ENCODE results near the gene RAI1. TPM values are rescaled to one million over a fixed set of nuclear protein-coding genes. Genes with fewer than 3 reads are reported as not detected.

RAI1 gene
- total and polyA plus RNA-seq, 2 of the 13 experiments (the other 11 are each of a cell fraction or from before 2014, with no cell fraction given), result 3.4 to 5.2 TPM

DNA sequence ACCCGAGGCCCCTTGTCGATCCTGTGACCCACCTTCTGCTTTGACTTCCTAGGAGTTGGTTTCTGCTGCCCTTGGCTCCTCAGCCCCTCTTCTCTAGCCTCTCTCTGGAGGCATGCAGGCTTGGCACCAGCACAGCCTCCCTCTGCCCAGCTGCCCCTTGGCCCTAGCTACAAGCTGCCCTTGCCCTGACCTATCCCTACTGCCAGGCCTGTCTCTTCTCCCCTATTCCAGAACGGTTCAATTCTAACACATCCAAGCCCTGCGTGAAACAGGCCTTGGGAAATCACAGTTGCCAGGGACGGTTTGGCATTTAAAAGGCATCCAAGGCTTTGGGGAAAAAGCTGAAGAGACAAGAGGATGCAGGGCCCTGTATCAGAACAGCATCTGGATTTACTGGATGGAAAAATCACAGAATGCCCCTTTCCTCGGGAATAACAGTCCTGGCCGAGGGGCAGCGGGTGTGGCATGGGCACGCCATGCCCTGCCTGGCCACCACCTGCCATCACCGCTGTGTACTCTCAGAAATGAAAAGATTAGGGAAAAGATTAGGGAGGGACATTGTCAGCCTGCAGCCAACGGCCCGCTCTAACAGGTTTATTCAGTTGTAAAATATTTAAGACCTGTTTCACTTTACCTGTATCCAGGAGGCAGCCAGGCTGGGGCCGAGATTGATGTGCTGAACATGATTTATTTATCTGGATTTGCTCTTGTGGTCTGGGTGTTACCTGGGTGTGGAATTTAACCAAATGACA lies 15.8 kb downstream of the RAI1 start:
- no peak overlapping the region for H3K4me2 ChIP-seq (ENCODE audit: low read depth, low read length)
- no TSS peak for BruUV-seq (replicated peaks)
- no peaks in the 10 kb centered on the region; a peak in 1 of 5 replicates for H3K27me3 ChIP-seq (ENCODE audit: control insufficient read depth in 1 of 2, insufficient read depth in 2 of 2, low read length in 2 of 2)
- no peak overlapping the region for H3K4me3 ChIP-seq (replicated peaks in 1 of 3; ENCODE audit: insufficient read depth in 1 of 3, low read depth in 2 of 3, low read length in 3 of 3)
- no peaks in the 10 kb centered on the region; a peak in 1 of 5 replicates for H3K36me3 ChIP-seq (replicated peaks in 1 of 2; ENCODE audit: control insufficient read depth in 1 of 2, insufficient read depth in 2 of 2, low read length in 2 of 2)
- H3K9me3 ChIP-seq (ENCODE audit: low read length), result no peaks in the 10 kb centered on the region
- H4K20me1 ChIP-seq (ENCODE audit: insufficient read depth, low read length), result peaks cover 18% of the 10 kb centered on the region; the same call in 1 of the 2 replicates
- H3K79me2 ChIP-seq (ENCODE audit: insufficient read depth, low read length), result peaks cover 83% of the 10 kb centered on the region
- no peak for FAIRE-seq
- intact Hi-C loops (cut with micrococcal nuclease; ENCODE audit: unreplicated experiment), result no loop called here
- ChIA-PET POLR2A (no interaction called here), CTCF (ENCODE audit: low intra/inter-chr PET ratio, low total read pairs) (no interaction called here)
- no peak for DNase-seq (ENCODE audit: low spot score)
- no peak for ATAC-seq
- H3K27ac ChIP-seq (ENCODE audit: extremely low read length, insufficient read depth, low read length), result no peak overlapping the region
- in situ Hi-C loops (cut with HindIII; ENCODE audit: extremely low pct_ligation_motif_present, low pct_unique_long_range_greater_than_20kb), result no loop called here
- no peak overlapping the region for H3K9ac ChIP-seq (ENCODE audit: insufficient read depth, low read depth, low read length)
- WGBS (ENCODE audit: low lambda C conversion rate), result 91% methylated on average over 13 of the region's 13 CpGs
- no peak overlapping the region for H2AFZ ChIP-seq (ENCODE audit: low read length)
- H3K4me1 ChIP-seq (ENCODE audit: insufficient read depth, low read length), result peaks cover 53% of the 10 kb centered on the region
- TF ChIP-seq, protein P1, sequence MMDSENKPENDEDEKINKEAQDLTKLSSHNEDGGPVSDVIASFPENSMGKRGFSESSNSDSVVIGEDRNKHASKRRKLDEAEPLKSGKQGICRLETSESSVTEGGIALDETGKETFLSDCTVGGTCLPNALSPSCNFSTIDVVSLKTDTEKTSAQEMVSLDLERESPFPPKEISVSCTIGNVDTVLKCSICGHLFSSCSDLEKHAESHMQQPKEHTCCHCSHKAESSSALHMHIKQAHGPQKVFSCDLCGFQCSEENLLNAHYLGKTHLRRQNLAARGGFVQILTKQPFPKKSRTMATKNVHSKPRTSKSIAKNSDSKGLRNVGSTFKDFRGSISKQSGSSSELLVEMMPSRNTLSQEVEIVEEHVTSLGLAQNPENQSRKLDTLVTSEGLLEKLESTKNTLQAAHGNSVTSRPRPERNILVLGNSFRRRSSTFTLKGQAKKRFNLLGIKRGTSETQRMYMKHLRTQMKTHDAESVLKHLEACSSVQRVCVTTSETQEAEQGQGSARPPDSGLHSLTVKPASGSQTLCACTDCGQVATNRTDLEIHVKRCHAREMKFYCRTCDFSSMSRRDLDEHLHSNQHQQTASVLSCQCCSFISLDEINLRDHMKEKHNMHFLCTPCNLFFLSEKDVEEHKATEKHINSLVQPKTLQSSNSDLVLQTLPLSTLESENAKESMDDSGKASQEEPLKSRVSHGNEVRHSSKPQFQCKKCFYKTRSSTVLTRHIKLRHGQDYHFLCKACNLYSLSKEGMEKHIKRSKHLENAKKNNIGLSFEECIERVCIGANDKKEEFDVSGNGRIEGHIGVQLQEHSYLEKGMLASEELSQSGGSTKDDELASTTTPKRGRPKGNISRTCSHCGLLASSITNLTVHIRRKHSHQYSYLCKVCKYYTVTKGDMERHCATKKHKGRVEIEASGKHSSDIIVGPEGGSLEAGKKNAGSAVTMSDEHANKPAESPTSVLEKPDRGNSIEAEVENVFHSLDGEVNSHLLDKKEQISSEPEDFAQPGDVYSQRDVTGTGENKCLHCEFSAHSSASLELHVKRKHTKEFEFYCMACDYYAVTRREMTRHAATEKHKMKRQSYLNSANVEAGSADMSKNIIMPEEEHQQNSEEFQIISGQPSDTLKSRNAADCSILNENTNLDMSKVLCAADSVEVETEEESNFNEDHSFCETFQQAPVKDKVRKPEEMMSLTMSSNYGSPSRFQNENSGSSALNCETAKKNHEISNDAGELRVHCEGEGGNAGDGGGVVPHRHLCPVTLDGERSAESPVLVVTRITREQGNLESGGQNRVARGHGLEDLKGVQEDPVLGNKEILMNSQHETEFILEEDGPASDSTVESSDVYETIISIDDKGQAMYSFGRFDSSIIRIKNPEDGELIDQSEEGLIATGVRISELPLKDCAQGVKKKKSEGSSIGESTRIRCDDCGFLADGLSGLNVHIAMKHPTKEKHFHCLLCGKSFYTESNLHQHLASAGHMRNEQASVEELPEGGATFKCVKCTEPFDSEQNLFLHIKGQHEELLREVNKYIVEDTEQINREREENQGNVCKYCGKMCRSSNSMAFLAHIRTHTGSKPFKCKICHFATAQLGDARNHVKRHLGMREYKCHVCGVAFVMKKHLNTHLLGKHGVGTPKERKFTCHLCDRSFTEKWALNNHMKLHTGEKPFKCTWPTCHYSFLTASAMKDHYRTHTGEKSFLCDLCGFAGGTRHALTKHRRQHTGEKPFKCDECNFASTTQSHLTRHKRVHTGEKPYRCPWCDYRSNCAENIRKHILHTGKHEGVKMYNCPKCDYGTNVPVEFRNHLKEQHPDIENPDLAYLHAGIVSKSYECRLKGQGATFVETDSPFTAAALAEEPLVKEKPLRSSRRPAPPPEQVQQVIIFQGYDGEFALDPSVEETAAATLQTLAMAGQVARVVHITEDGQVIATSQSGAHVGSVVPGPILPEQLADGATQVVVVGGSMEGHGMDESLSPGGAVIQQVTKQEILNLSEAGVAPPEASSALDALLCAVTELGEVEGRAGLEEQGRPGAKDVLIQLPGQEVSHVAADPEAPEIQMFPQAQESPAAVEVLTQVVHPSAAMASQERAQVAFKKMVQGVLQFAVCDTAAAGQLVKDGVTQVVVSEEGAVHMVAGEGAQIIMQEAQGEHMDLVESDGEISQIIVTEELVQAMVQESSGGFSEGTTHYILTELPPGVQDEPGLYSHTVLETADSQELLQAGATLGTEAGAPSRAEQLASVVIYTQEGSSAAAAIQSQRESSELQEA (CRISPR knock-in tag; IDR thresholded peaks at IDR 0.05; ENCODE audit: not compliant biosample characterization), result no peak
- TF ChIP-seq ZNF264 (CRISPR knock-in tag; IDR thresholded peaks at IDR 0.05) (no peak), TEAD3 (CRISPR knock-in tag; optimal IDR thresholded peaks at IDR 0.05; ENCODE audit: borderline replicate concordance) (no peak), SALL2 (CRISPR knock-in tag; IDR thresholded peaks at IDR 0.05) (no peak), ARNT2 (CRISPR knock-in tag; IDR thresholded peaks at IDR 0.05; ENCODE audit: low read depth) (no peak), HOXA5 (CRISPR knock-in tag; IDR thresholded peaks at IDR 0.05) (no peak), NR1H2 (CRISPR knock-in tag; IDR thresholded peaks at IDR 0.05; ENCODE audit: borderline replicate concordance, low read depth) (no peak), SRSF9 (IDR thresholded peaks at IDR 0.05; ENCODE audit: borderline replicate concordance, insufficient read depth, low read depth, low read length, poor library complexity, severe bottlenecking) (no peak), NFIC (IDR thresholded peaks at IDR 0.05; ENCODE audit: low read length) (no peak), HDAC2 (CRISPR knock-in tag; IDR thresholded peaks at IDR 0.05) (no peak)
- TF ChIP-seq, protein P2, sequence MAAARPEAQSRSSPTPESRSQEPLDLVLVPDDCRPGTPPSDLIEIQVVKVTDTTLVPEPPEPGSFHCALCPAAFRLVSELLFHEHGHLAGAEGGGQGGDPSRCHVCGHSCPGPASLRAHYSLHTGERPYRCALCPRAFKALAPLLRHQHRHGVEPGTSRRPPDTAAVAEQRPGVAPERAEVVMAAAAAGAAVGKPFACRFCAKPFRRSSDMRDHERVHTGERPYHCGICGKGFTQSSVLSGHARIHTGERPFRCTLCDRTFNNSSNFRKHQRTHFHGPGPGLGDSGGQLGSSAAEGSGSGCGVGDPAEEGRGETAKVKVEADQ (CRISPR knock-in tag; IDR thresholded peaks at IDR 0.05; ENCODE audit: borderline replicate concordance), result no peak
- TF ChIP-seq, protein P3, sequence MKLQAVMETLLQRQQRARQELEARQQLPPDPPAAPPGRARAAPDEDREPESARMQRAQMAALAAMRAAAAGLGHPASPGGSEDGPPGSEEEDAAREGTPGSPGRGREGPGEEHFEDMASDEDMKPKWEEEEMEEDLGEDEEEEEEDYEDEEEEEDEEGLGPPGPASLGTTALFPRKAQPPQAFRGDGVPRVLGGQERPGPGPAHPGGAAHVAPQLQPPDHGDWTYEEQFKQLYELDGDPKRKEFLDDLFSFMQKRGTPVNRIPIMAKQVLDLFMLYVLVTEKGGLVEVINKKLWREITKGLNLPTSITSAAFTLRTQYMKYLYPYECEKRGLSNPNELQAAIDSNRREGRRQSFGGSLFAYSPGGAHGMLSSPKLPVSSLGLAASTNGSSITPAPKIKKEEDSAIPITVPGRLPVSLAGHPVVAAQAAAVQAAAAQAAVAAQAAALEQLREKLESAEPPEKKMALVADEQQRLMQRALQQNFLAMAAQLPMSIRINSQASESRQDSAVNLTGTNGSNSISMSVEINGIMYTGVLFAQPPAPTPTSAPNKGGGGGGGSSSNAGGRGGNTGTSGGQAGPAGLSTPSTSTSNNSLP (IDR thresholded peaks at IDR 0.05; ENCODE audit: low read depth, low read length), result no peak
- TF ChIP-seq, protein P4, sequence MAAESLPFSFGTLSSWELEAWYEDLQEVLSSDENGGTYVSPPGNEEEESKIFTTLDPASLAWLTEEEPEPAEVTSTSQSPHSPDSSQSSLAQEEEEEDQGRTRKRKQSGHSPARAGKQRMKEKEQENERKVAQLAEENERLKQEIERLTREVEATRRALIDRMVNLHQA (CRISPR knock-in tag; IDR thresholded peaks at IDR 0.05), result no peak

Data from HepG2 (cell line).